Measurements from ENCODE around the gene SMARCD3. TPM values are rescaled to one million over a fixed set of nuclear protein-coding genes. Genes with fewer than 3 reads are reported as not detected.

Gene SMARCD3
- total and polyA plus RNA-seq, 9 of the 15 experiments (the other 6 are each of a cell fraction or from before 2014, with no cell fraction given) = 0.43 to 3.6 (median 2.6) TPM

DNA sequence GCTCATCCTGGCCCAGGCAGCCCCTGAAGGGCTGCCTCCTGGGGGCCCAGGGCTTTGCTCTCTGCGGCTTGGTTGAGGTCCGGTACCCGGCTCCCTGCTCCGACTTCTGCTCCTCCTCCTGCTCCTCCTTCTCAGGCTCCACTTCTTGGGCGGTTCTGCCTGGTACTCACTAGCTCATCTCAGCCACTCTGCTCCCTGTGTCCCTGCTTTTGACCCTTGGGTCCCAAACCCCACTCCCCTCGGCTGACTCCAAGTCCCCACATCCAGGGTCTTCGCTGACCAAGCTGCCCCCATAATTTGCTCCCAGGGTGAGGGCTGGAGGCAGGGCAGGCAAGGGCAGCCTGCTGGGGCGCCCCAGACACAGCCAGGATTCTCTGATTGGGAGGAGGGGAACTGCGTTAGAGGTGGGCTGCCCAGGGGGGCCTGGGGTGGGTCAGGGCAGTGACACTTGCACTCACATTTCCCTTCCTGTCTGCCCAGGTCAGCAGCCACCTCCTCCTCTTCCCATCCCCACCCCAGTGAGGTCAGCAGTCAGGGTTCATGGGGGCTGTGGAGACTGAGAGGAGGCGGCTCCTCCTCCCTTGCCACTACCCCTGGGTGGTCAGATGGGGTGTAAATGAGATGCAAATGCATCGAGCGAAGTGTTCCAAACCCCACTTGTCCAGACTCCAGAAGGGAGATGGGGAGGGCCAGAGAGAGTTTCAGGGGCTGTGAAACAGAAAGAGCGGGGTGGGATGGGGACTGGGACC is 2.2 kb downstream of the SMARCD3 start:
- 31% methylated on average over 13 of the region's 13 CpGs for WGBS (ENCODE audit: insufficient coverage, low coverage, missing lambda C conversion rate)
- peaks cover 33% of the 10 kb centered on the region; the same call in 1 of the 2 replicates for H4K20me1 ChIP-seq (replicated peaks; ENCODE audit: control insufficient read depth, insufficient read depth, low read length)
- no peaks in the 10 kb centered on the region for H3K79me2 ChIP-seq (ENCODE audit: control insufficient read depth, insufficient read depth, low read length)
- DNase-seq (ENCODE audit: extremely low read depth in 1 of 4, low spot score in 3 of 4) (no peak), ATAC-seq (no peak), FAIRE-seq (no peak)
- H2AFZ ChIP-seq (ENCODE audit: low read depth, low read length) = no peak overlapping the region
- no peaks in the 10 kb centered on the region for H3K36me3 ChIP-seq (ENCODE audit: control insufficient read depth, insufficient read depth, low read length)
- in situ Hi-C loops (cut with MboI) = no loop called here
- ChIA-PET CTCF (ENCODE audit: low intra/inter-chr PET ratio) (interaction anchor here (0.6 to 3.6 kb wide), 6 partner anchors 42 to 202 kb away, joined by 4 to 32 read pairs (median 8); no protein-coding TSS in a partner anchor), POLR2A (interaction anchor here (1.2 to 2.2 kb wide), 2 partner anchors 10 kb away, joined by 6 to 13 read pairs; no protein-coding TSS in a partner anchor)
- H3K9ac ChIP-seq (ENCODE audit: insufficient read depth in 1 of 2, low read depth in 2 of 2, low read length in 2 of 2) = no peak overlapping the region
- H3K4me1 ChIP-seq (replicated peaks in 1 of 2; ENCODE audit: control insufficient read depth in 2 of 2, insufficient read depth in 2 of 2, low read length in 2 of 2) = peaks cover 25 to 70% of the 10 kb centered on the region in 2 experiments
- BruUV-seq (replicated peaks) = no TSS peak
- H3K27me3 ChIP-seq (ENCODE audit: control insufficient read depth in 2 of 2, insufficient read depth in 2 of 2, low read length in 2 of 2) = peaks cover 4 to 36% of the 10 kb centered on the region in 2 experiments; a peak in 3 of 5 replicates
- no peak overlapping the region for H3K4me3 ChIP-seq
- intact Hi-C loops (cut with micrococcal nuclease) = no loop called here
- peaks cover 8% of the 10 kb centered on the region for H3K9me1 ChIP-seq (ENCODE audit: control insufficient read depth, insufficient read depth, low read length)
- no peak overlapping the region for H3K27ac ChIP-seq (ENCODE audit: extremely low read depth, low read depth, low read length)
- H3K9me3 ChIP-seq (replicated peaks; ENCODE audit: control insufficient read depth, insufficient read depth, low read depth, low read length) = no peaks in the 10 kb centered on the region
- H3K4me2 ChIP-seq (ENCODE audit: insufficient read depth, low read length) = no peak overlapping the region
- TF ChIP-seq ZNF23 (CRISPR knock-in tag; IDR thresholded peaks at IDR 0.05) = no peak
- TF ChIP-seq, protein P1, sequence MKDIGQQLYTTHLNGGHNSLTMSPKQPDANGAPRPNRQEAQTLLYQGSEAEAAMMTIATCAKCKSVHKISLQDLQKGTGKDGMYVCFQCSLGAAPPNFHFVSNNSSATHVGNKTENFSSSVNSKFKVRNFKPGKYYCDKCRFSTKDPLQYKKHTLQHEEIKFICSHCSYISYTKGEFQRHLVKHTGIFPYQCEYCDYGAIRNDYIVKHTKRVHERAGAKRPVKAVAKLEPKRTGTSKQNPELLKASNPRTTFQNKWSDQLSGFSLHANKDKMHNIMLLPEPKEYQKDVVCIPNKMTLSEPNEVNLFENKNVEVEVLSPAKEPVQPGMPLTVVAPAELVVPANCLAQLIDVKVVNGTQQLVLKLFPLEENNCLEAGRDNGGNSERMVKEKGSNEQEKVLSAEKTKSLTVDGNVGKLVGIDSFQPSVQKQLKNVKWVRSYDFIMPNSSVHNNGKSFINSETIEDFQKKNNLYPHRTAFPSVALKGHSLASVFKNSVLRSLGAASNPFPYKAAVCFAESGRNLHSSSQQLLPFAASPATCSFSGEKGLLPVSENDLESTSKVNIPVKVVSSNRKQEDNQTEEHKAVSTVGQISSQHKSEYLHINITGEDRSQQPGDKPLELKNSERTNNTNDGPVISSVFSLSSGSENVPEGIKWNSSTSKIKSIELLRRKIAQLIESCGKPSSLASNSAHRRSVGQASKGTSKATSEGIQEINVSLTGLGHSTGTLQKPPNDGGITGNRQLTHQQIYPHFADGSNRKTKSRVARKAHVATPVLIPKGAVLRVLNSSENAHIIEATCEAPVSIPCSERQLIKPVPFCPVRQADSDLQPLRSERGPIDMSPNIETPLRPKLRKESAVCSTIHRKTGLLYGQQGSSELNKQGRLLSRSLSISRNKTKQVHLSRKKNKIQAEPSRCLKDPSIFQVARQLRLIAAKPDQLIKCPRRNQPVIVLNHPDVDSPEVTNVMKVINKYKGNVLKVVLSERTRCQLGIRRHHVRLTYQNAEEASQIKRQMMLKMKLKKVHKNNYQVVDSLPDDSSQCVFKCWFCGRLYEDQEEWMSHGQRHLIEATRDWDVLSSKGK (CRISPR knock-in tag; IDR thresholded peaks at IDR 0.05) = no peak
- no peak for TF ChIP-seq GATAD2A (IDR thresholded peaks at IDR 0.05)
- TF ChIP-seq ZNF217 (CRISPR knock-in tag; IDR thresholded peaks at IDR 0.05) = no peak
- no peak for TF ChIP-seq ZNF212 (CRISPR knock-in tag; IDR thresholded peaks at IDR 0.05)
- TF ChIP-seq, protein P2, sequence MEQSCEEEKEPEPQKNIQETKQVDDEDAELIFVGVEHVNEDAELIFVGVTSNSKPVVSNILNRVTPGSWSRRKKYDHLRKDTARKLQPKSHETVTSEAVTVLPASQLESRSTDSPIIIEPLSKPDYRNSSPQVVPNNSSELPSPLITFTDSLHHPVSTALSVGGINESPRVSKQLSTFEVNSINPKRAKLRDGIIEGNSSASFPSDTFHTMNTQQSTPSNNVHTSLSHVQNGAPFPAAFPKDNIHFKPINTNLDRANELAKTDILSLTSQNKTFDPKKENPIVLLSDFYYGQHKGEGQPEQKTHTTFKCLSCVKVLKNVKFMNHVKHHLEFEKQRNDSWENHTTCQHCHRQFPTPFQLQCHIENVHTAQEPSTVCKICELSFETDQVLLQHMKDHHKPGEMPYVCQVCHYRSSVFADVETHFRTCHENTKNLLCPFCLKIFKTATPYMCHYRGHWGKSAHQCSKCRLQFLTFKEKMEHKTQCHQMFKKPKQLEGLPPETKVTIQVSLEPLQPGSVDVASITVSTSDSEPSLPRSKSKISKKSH (CRISPR knock-in tag; IDR thresholded peaks at IDR 0.05) = no peak
- no peak for TF ChIP-seq GTF2A2 (tag; IDR thresholded peaks at IDR 0.05)
- no peak for TF ChIP-seq POLR2H (tag; IDR thresholded peaks at IDR 0.05; ENCODE audit: low read depth)
- no peak for TF ChIP-seq HDAC3 (IDR thresholded peaks at IDR 0.05; ENCODE audit: borderline replicate concordance, partially characterized antibody)
- no peak for TF ChIP-seq HMG20A (CRISPR knock-in tag; conservative IDR thresholded peaks at IDR 0.05)
- TF ChIP-seq NFIX (CRISPR knock-in tag; IDR thresholded peaks at IDR 0.05; ENCODE audit: low read depth) = no peak
- TF ChIP-seq TRIM28 (IDR thresholded peaks at IDR 0.05) = no peak
- TF ChIP-seq MAZ (CRISPR knock-in tag; conservative IDR thresholded peaks at IDR 0.05 in 1 of 2, IDR thresholded peaks at IDR 0.05 in 1 of 2) = no peak
- TF ChIP-seq, protein P3, sequence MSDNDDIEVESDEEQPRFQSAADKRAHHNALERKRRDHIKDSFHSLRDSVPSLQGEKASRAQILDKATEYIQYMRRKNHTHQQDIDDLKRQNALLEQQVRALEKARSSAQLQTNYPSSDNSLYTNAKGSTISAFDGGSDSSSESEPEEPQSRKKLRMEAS (CRISPR knock-in tag; IDR thresholded peaks at IDR 0.05) = no peak
- no peak for TF ChIP-seq NCOR1 (IDR thresholded peaks at IDR 0.05)
- TF ChIP-seq PCBP2 (IDR thresholded peaks at IDR 0.05; ENCODE audit: low read depth, low read length, poor library complexity, severe bottlenecking) = no peak
- no peak for TF ChIP-seq MAFF (IDR thresholded peaks at IDR 0.05; ENCODE audit: low read length)

Measured in K562 (cell line).